ENCODE results near the gene RASSF1. TPM values are rescaled to one million over a fixed set of nuclear protein-coding genes. Genes with fewer than 3 reads are reported as not detected.
"Not testable (repeated sequence)": the region's sequence is repeated elsewhere in the genome, so short reads cannot be mapped to it uniquely, and the experiment has no call there.

RASSF1 gene
- total RNA-seq, 2 experiments from 2014 or later = 51.7 to 53.7 TPM

GRCh38 chr3:50284121-50284520, 56.5 kb downstream of the RASSF1 start:
- H3K4me3 Mint-ChIP-seq, H3K27me3 Mint-ChIP-seq, DNase-seq, H3K4me1 Mint-ChIP-seq, H3K27ac Mint-ChIP-seq, H3K9me3 Mint-ChIP-seq: not testable (repeated sequence)
- peaks cover 15% of the 10 kb centered on the region for H3K36me3 Mint-ChIP-seq

Other genes with a start within 250 kb of the RASSF1 start
- gene SEMA3F, start 185.5 kb downstream of the RASSF1 start, total RNA-seq = under 1 TPM; 0.10 to 0.28 TPM
- under 1 TPM in 1 of 2 experiments, not detected in 1; 0.12 TPM for gene GNAT1, start 149.2 kb downstream of the RASSF1 start, total RNA-seq
- under 1 TPM in 1 of 2 experiments, not detected in 1; 0.18 TPM for gene SLC38A3, start 135.6 kb downstream of the RASSF1 start, total RNA-seq
- 100 to 1,000 TPM; 211 to 217 TPM for gene GNAI2, start 104.6 kb downstream of the RASSF1 start, total RNA-seq
- 1 to 10 TPM; 1.2 to 1.6 TPM for gene SEMA3B, start 71.7 kb downstream of the RASSF1 start, total RNA-seq
- gene LSMEM2, start 61.7 kb downstream of the RASSF1 start, total RNA-seq = not detected
- 100 to 1,000 TPM; 177 to 182 TPM for gene IFRD2, start 48.4 kb downstream of the RASSF1 start, total RNA-seq
- gene HYAL3, start 41.4 kb downstream of the RASSF1 start, total RNA-seq = 1 to 10 TPM; 6.0 to 6.8 TPM
- gene NAA80, start 41.4 kb downstream of the RASSF1 start, total RNA-seq = 10 to 100 TPM; 16.3 to 16.7 TPM
- gene HYAL1, start 37.3 kb downstream of the RASSF1 start, total RNA-seq = under 1 TPM in 1 of 2 experiments, not detected in 1; 0.35 TPM
- gene HYAL2, start 18.1 kb downstream of the RASSF1 start, total RNA-seq = 1 to 10 TPM; 6.5 to 6.8 TPM
- gene TUSC2, start 12.6 kb downstream of the RASSF1 start, total RNA-seq = 10 to 100 TPM; 26.8 to 29.1 TPM
- under 1 TPM; 0.39 to 0.74 TPM for gene ZMYND10, start 4.9 kb upstream of the RASSF1 start, total RNA-seq
- 10 to 100 TPM; 41.1 to 43.8 TPM for gene NPRL2, start 9.9 kb upstream of the RASSF1 start, total RNA-seq
- 10 to 100 TPM; 19.4 to 19.5 TPM for gene CYB561D2, start 10.0 kb upstream of the RASSF1 start, total RNA-seq
- gene TMEM115, start 18.7 kb upstream of the RASSF1 start, total RNA-seq = 10 to 100 TPM; 19.0 to 20.2 TPM
- gene CACNA2D2, start 162.8 kb upstream of the RASSF1 start, total RNA-seq = under 1 TPM; 0.70 to 0.80 TPM
- 10 to 100 TPM; 15.9 to 17.1 TPM for gene C3orf18, start 226.9 kb upstream of the RASSF1 start, total RNA-seq
- gene HEMK1, start 228.7 kb upstream of the RASSF1 start, total RNA-seq = 10 to 100 TPM; 59.8 to 64.7 TPM